GM21367 (cell line): ENCODE results near the gene HK1.

Source experiments
- ATAC-seq: cut with Tn5 transposase; IDR thresholded peaks from one replicate; pipeline ENCODE4 v1.9.1; 2021; ENCODE audit not compliant: unreplicated experiment

Gene HK1

GRCh38 chr10:69416695-69417094, 138.4 kb downstream of the HK1 start, which contains the start of gene TACR2:
TSS of gene TACR2 (minus strand) at chr10:69416918. CDS start at chr10:69416323, 595 bp downstream.
- no peak for ATAC-seq

DNA sequence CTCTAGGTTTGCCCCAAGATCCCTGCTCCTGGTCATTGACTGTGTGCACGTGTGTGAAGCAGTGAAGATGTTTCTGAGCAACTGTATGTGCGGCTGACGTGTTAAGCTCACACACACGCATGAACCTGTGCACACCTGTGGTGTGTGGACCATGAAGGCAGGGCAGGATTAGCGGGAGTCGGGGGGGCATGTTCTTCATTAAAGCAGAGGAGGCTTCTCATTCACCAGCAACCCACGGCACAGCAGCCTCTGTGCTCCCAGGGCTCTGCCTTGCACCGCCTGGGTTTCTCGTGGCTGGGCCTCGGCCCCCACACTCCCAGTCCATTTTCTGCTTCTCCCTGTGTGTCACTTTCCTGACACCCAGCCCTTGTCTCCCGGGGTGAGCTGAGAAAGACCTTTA, 139.2 kb downstream of the HK1 start:
- no peak for ATAC-seq

- ATAC-seq, result no peak
These were observed 139.9 kb downstream of the HK1 start for GRCh38 chr10:69418052-69418752.

DNA sequence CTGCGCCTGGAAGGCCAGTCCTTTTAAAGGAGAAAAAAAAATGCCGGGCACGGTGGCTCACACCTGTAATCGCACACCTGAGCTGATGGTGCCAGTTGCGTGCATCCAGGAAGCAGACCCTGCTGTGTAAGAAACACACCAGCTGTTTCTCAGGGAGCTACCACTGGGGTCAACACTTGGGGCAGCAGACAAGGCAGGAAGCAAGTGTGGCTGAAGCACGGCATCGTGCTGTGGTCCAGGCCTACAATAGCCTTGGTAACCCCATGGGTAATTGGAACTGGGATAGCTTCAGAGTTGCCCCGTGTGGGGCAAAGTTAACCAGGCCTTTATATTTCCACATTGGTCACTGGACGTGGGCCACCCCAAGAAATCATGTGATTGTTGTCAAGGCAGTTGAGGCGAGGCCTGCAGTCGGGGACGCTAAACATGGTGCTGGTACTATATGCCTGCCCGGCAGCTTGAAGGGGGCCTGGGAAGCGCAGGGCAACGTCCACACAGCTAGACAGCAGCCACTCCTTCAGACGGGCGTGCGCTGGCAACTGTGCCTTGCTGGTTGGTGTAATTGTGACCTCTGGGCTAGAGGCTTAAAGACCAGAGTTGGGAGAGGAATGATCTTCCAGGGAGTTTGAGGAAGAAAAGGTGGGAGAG, 140.9 kb downstream of the HK1 start:
- ATAC-seq, result no peak

DNA sequence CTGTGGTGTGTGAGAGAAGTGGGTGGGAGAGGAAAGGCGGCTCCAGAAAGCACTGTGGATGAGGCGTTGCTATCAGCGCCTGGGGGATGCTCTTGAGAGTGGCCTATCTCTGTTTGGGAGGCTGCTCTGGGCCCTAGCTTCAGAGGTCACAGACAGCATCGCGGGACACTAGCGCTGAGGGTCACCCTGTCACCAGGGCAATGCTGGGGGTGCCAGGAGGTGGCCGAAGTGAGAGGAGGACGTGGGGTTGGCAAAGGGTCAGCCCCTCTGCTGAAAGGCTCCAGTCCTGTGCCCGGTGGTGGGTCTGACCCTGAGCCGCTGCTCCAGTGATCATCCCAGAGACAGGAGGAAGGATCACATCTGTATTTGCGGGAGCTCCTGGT, 141.4 kb downstream of the HK1 start:
- no peak for ATAC-seq

GRCh38 chr10:69421611-69422308, 143.5 kb downstream of the HK1 start:
- ATAC-seq, result no peak

GRCh38 chr10:69422676-69423075, 144.4 kb downstream of the HK1 start:
- no peak for ATAC-seq

- ATAC-seq, result no peak
These were observed 146.7 kb downstream of the HK1 start for GRCh38 chr10:69425041-69425440.

DNA sequence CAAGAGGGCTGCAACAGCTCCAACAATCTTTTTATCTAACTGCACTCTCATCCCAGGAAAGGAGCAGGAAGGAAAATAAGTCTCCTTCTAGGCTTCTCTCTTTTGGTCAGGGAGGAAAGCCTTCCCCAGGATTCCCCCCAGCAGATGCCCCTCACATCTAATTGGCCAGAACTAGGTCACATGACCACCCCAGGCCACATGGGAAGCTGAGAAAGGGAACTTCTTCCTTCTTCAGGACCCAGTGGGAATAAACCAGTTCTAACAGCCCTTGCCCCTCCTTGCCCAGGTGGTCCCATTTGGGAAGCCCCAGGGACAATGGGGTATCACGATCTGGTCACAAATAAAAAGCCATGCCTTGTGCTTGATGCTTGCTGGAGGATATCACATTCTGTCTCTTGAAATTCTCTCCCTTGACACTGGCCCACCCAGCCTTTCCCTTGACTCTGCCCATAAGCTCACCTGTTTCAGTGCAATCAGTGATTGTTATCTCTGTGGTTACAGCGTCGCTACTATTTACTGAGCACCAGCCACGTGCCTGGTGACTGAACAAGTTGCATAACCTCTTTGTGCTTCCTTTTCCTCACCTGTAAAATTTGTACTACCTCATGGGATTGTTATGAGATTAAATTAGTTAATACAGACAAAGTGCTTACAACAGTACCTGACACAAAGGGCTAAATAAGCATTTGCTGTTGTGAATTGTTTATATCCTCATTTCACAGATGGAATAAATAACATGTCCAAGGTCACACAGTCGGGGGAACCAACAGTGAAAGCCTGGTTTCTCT, 147.4 kb downstream of the HK1 start:
- no peak for ATAC-seq

- ATAC-seq, result no peak
These were observed 148.1 kb downstream of the HK1 start for GRCh38 chr10:69426376-69426727.

GRCh38 chr10:69428165-69428564, 149.9 kb downstream of the HK1 start:
- no peak for ATAC-seq

GRCh38 chr10:69434169-69434568, 155.9 kb downstream of the HK1 start:
- ATAC-seq, result no peak

DNA sequence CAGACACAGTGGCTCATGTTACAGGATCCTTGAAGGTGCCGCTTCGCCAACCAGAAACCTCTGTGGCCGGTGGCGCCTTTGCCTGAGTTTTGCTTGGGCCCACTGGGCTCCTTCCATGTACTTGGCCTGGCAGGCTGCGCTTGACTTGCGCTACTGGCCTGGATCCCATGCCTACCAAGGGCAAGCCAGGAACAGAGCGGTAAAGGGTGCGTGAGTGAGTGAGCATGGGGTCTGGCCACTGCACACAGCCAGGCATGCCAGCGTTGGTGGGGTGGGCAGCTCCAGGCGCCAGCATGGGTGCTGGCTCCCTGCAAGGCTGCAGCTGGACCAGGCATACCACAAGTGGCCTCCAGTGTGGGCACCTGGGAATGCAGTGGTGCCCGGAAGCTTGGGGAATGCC, 156.6 kb downstream of the HK1 start:
- ATAC-seq, result no peak

- no peak for ATAC-seq
These were observed 157.7 kb downstream of the HK1 start for GRCh38 chr10:69435966-69436520.

DNA sequence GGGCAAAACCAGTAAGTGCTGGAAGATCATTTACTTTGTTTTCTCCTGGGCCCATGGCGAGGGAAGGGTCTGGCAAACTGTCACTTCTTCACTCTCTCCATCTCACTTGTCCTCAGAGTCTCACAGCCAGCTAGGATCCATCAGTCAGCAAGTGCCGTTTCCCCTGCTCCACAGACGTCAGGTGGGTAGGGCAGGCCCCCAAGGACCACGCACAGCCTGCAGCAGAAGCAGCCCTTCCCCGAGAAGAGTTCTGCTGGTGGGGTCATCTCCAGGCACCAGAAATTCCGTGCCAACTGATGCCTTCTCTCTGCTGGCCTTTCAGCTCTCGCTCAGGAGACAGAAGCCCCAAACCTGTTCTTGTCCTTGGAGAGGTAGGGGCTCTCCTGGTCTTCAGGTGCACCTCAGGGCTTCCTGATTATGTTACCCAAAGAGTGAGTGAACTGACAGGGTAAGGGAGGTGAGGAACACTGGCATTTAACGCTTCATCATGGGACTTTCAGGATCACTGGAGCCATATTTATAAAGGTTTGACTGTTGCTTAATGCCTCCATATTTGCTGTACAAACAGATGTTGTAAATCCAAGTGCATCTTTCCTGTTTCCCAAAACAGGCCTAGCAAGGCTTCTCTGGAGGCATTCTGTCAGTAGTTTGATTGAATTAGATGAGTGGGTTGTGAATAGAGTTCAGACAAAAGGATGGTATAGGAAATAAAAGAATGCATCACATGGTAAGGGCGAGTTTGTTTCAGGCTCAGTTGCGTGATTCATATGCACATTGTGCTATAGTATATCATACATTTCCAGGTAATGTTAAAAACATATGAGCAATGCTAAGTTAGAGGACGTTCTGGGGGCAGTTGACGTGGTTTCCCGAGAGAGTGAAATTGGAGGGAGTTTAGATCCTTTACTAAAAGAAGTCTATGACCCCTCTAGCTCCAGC, 159.3 kb downstream of the HK1 start:
- ATAC-seq, result no peak

DNA sequence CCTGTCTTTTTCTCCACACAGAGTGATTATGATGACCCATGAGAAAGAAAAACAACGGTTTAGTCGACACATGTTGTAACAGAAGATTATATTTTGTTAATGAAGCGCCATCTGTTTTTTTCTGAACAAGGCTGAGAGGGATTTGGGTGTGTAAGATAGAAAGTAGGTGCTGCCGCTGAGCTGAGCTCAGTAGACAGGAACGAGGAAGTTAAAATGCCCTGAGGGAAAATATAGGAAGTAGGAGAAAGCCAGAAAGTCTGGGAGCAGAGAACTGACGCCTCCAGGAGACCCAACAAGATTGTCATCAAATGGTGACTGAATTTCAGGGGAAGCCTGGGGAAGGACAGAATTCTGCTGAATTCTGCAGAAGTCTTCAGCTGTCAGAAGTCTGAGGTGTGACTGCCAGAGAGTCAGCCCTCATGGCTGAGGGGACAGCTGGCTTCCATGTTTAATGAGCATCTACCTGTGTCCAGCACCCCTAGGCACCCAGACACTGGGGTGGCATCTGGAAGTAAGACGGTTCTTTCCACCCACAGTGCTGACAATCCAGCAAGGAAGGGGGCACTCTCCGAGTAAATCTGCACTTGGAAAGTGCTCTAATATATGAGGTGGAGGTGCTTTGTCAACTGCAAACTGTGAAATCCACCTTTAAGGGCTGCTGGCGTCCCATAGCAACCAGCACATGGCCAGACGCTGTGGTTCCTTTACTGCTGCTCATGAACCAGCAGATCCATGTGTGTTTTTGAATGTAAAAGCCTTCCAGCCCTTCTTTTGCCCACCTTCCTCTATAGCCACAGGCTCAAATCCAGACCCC, 160.4 kb downstream of the HK1 start:
- no peak for ATAC-seq

- no peak for ATAC-seq
These were observed 161.0 kb downstream of the HK1 start for GRCh38 chr10:69439350-69439739.

DNA sequence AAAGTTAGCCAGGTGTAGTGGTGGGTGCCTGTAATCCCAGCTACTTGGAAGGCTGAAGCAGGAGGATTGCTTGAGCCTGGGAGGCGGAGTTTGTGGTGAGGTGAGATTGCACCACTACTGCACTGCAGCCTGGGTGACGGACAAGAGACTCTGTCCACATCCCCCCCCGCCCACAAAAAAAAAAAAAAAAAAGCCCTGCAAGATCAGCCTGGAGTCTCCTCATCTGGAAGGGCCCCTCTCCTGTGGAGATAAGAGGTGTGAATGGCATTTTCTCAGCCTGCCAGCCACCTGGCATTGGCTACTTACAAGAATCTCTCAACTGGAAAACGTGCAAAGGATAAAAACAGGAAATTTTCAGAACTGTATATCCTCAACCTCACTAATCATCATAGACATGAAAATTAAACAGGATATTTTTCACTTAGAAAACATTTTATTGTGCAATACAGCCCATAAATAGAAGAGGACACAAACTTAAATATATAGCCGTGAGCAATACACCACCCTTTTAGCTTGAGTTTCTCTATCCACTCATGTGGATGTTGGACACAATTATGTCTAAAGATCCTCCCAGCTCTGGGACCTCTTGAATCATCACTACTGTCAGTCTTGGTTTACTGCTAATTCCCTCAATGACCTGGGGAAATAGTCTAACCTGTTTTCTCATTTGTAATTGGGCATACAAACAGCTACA, 161.7 kb downstream of the HK1 start:
- ATAC-seq, result no peak

- ATAC-seq, result no peak
These were observed 165.1 kb downstream of the HK1 start for GRCh38 chr10:69443354-69443753.
